Measurements from ENCODE around the gene MR1. TPM values are rescaled to one million over a fixed set of nuclear protein-coding genes. Genes with fewer than 3 reads are reported as not detected.

Gene MR1
- total RNA-seq, 1 experiment from 2014 or later = 6.6 TPM

DNA sequence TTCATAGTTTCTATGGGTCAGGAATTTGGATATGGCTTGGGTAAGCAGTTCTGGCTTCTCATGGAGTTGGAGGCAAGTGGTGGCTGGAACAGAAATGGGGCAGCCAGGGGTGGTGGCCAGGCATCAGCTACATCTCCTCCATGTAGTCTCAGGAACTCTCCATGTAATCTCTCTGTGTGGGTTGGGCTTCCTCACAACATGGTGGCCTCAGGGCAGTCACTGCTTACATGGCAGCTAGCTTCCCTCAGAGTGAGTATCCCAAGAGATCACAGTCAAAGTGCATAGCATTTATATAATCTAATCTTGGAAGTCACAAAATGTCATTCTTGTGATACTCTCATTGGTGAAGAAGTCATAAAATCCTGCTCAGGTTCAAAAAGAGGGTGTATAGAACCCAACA is 25.7 kb downstream of the MR1 start:
- ATAC-seq (no peak), DNase-seq (ENCODE audit: low read depth, low spot score) (no peak)
- Histone ChIP-seq H3K4me1 (ENCODE audit: control insufficient read depth in 1 of 2, insufficient read depth in 2 of 2, low read length in 2 of 2) (no peaks in the 10 kb centered on the region), H2AFZ (ENCODE audit: low read depth, low read length, poor library complexity, severe bottlenecking) (no peak overlapping the region), H3K27ac (ENCODE audit: low read depth, low read length) (no peak overlapping the region), H3K9ac (ENCODE audit: low read length) (no peak overlapping the region), H3K79me2 (ENCODE audit: insufficient read depth, low read length) (no peaks in the 10 kb centered on the region), H3K9me3 (ENCODE audit: control insufficient read depth in 1 of 2, insufficient read depth in 1 of 2, low read depth in 1 of 2, low read length in 2 of 2) (peaks cover 0 to 10% of the 10 kb centered on the region in 2 experiments; a peak in 1 of 4 replicates), H3K4me3 (replicated peaks in 1 of 2; ENCODE audit: low read depth in 1 of 2, low read length in 2 of 2) (no peak overlapping the region), H4K20me1 (ENCODE audit: insufficient read depth) (no peaks in the 10 kb centered on the region), H3K36me3 (ENCODE audit: control insufficient read depth in 1 of 2, insufficient read depth in 2 of 2, low read length in 2 of 2) (no peaks in the 10 kb centered on the region), H3K27me3 (ENCODE audit: insufficient read depth, low read length) (no peaks in the 10 kb centered on the region), H3K9me2 (ENCODE audit: insufficient read depth) (no peaks in the 10 kb centered on the region), H3K4me2 (ENCODE audit: low read length) (no peak overlapping the region)
- BruUV-seq (replicated peaks) = no TSS peak
- RAD21 ChIA-PET (ENCODE audit: low non-redundant PET in 1 of 2, low total read pairs in 2 of 2, uncharacterized antibody in 2 of 2, unreplicated experiment in 2 of 2) = no interaction called here
- TF ChIP-seq YY1 (IDR thresholded peaks at IDR 0.05; ENCODE audit: extremely low read depth, insufficient replicate concordance, low read depth, low read length) = peak; percentile 46
- TF ChIP-seq CBX3 (IDR thresholded peaks at IDR 0.05; ENCODE audit: low read depth) = no peak
- intact Hi-C loops (cut with micrococcal nuclease) = no loop called here
- POLR2A ChIA-PET = interaction anchor here (0.7 kb wide), 1 partner anchor 31 kb away, joined by 4 read pairs; no protein-coding TSS in a partner anchor
- CTCF ChIA-PET = no interaction called here

DNA sequence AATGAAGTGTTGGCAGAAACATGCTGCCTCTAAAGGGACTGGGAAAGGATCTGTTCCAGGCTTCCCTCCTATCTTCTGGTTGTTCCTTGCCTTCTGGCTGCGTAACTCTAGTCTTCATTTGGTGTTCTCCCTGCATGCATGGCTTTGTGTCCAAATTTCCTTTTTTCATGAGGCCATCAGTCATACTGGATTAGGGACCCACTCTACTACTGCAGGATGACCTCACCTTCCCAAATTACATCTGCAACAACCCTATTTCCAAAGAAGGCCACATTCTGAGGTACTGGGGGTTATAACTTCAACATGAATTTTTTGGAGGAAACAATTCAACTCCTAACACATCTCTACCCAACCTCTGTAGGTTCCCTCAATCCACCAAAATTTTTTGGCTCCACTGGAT is 26.3 kb downstream of the MR1 start:
- ChIA-PET POLR2A (no interaction called here), CTCF (no interaction called here), RAD21 (ENCODE audit: low non-redundant PET in 1 of 2, low total read pairs in 2 of 2, uncharacterized antibody in 2 of 2, unreplicated experiment in 2 of 2) (no interaction called here)
- TF ChIP-seq FOSL1 (IDR thresholded peaks at IDR 0.05; ENCODE audit: low read depth) = no peak
- TF ChIP-seq JUND (IDR thresholded peaks at IDR 0.05) = no peak
- TF ChIP-seq MAX (IDR thresholded peaks at IDR 0.05) = no peak
- TF ChIP-seq RAD21 (IDR thresholded peaks at IDR 0.05; ENCODE audit: low read depth) = no peak
- TF ChIP-seq ZFX (IDR thresholded peaks at IDR 0.05) = no peak
- TF ChIP-seq, protein P1, sequence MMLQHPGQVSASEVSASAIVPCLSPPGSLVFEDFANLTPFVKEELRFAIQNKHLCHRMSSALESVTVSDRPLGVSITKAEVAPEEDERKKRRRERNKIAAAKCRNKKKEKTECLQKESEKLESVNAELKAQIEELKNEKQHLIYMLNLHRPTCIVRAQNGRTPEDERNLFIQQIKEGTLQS (IDR thresholded peaks at IDR 0.05) = no peak
- no peak for TF ChIP-seq CTCF (IDR thresholded peaks at IDR 0.05 in 2 of 3, conservative IDR thresholded peaks at IDR 0.05 in 1 of 3; ENCODE audit: borderline replicate concordance in 1 of 3, insufficient read depth in 1 of 3, low read depth in 2 of 3, low read length in 2 of 3)
- no peak for TF ChIP-seq TCF7L2 (IDR thresholded peaks at IDR 0.05; ENCODE audit: borderline replicate concordance, extremely low read depth, insufficient read depth, insufficient read length)
- no peak for TF ChIP-seq POLR2AphosphoS5 (IDR thresholded peaks at IDR 0.05; ENCODE audit: low read depth, low read length)
- TF ChIP-seq, protein P2, sequence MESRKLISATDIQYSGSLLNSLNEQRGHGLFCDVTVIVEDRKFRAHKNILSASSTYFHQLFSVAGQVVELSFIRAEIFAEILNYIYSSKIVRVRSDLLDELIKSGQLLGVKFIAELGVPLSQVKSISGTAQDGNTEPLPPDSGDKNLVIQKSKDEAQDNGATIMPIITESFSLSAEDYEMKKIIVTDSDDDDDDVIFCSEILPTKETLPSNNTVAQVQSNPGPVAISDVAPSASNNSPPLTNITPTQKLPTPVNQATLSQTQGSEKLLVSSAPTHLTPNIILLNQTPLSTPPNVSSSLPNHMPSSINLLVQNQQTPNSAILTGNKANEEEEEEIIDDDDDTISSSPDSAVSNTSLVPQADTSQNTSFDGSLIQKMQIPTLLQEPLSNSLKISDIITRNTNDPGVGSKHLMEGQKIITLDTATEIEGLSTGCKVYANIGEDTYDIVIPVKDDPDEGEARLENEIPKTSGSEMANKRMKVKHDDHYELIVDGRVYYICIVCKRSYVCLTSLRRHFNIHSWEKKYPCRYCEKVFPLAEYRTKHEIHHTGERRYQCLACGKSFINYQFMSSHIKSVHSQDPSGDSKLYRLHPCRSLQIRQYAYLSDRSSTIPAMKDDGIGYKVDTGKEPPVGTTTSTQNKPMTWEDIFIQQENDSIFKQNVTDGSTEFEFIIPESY (IDR thresholded peaks at IDR 0.05; ENCODE audit: extremely low read depth, insufficient replicate concordance, low read length) = no peak
- no peak for TF ChIP-seq EZH2 (IDR thresholded peaks at IDR 0.05)
- H3K36me3 ChIP-seq (ENCODE audit: control insufficient read depth in 1 of 2, insufficient read depth in 2 of 2, low read length in 2 of 2) = no peaks in the 10 kb centered on the region
- H3K79me2 ChIP-seq (ENCODE audit: insufficient read depth, low read length) = no peaks in the 10 kb centered on the region
- no peaks in the 10 kb centered on the region for H4K20me1 ChIP-seq (ENCODE audit: insufficient read depth)
- no peak overlapping the region for H3K4me3 ChIP-seq (replicated peaks in 1 of 2; ENCODE audit: low read depth in 1 of 2, low read length in 2 of 2)
- no peak overlapping the region for H3K27ac ChIP-seq (ENCODE audit: low read depth, low read length)
- DNase-seq (ENCODE audit: low read depth, low spot score) = no peak
- no peak overlapping the region for H3K9ac ChIP-seq (ENCODE audit: low read length)
- intact Hi-C loops (cut with micrococcal nuclease) = no loop called here
- H3K27me3 ChIP-seq (ENCODE audit: insufficient read depth, low read length) = no peaks in the 10 kb centered on the region
- no peaks in the 10 kb centered on the region for H3K9me2 ChIP-seq (ENCODE audit: insufficient read depth)
- no TSS peak for BruUV-seq (replicated peaks)
- H2AFZ ChIP-seq (ENCODE audit: low read depth, low read length, poor library complexity, severe bottlenecking) = no peak overlapping the region
- H3K4me2 ChIP-seq (ENCODE audit: low read length) = no peak overlapping the region
- H3K9me3 ChIP-seq (ENCODE audit: control insufficient read depth in 1 of 2, insufficient read depth in 1 of 2, low read depth in 1 of 2, low read length in 2 of 2) = peaks cover 0 to 10% of the 10 kb centered on the region in 2 experiments; a peak in 1 of 4 replicates
- H3K4me1 ChIP-seq (ENCODE audit: control insufficient read depth in 1 of 2, insufficient read depth in 2 of 2, low read length in 2 of 2) = no peaks in the 10 kb centered on the region
- no peak for ATAC-seq

Measured in HCT116 (cell line).